HG02970 (cell line): Measurements from ENCODE around the gene PPP1R13L.
"Not testable (repeated sequence)": the region's sequence is repeated elsewhere in the genome, so short reads cannot be mapped to it uniquely, and the experiment has no call there.

Source experiments
- ATAC-seq: cut with Tn5 transposase; IDR thresholded peaks from one replicate; pipeline ENCODE4 v1.9.1; 2021; ENCODE audit warnings: mild to moderate bottlenecking, moderate library complexity, moderate number of reproducible peaks; ENCODE audit not compliant: unreplicated experiment, low FRiP score

The PPP1R13L gene

GRCh38 chr19:45349430-45349941 is 55.4 kb downstream of the PPP1R13L start:
- ATAC-seq = no peak

GRCh38 chr19:45349126-45349415 is 55.8 kb downstream of the PPP1R13L start:
- no peak for ATAC-seq

- ATAC-seq = no peak
These were observed 56.3 kb downstream of the PPP1R13L start for GRCh38 chr19:45348367-45349125.

- ATAC-seq = no peak
These were observed 57.1 kb downstream of the PPP1R13L start for GRCh38 chr19:45347570-45348366.

GRCh38 chr19:45346449-45346848 is 58.4 kb downstream of the PPP1R13L start:
- ATAC-seq = no peak

- no peak for ATAC-seq
These were observed 59.4 kb downstream of the PPP1R13L start for GRCh38 chr19:45345506-45345860.

- ATAC-seq = no peak
These were observed 60.0 kb downstream of the PPP1R13L start for GRCh38 chr19:45344621-45345505.

GRCh38 chr19:45342911-45343310 is 62.0 kb downstream of the PPP1R13L start:
- ATAC-seq = no peak

GRCh38 chr19:45340899-45341453 is 63.9 kb downstream of the PPP1R13L start:
- no peak for ATAC-seq

- no peak for ATAC-seq
These were observed 64.5 kb downstream of the PPP1R13L start, which contains the start of gene KLC3 for GRCh38 chr19:45340232-45340898. Gene KLC3, plus strand, starts transcription at chr19:45340750. Its CDS starts 4,792 bp downstream, at chr19:45345542.

- ATAC-seq = no peak
These were observed 65.2 kb downstream of the PPP1R13L start for GRCh38 chr19:45339629-45340028.

- no peak for ATAC-seq
These were observed 68.1 kb downstream of the PPP1R13L start for GRCh38 chr19:45336696-45337251.

- ATAC-seq = not testable (repeated sequence)
These were observed 70.0 kb downstream of the PPP1R13L start for GRCh38 chr19:45334881-45335280.

GRCh38 chr19:45333609-45334303 is 71.1 kb downstream of the PPP1R13L start:
- no peak for ATAC-seq

GRCh38 chr19:45331411-45331810 is 73.5 kb downstream of the PPP1R13L start:
- ATAC-seq = no peak
